Measurements from ENCODE around the gene CEL.
"Not testable (repeated sequence)": the region's sequence is repeated elsewhere in the genome, so short reads cannot be mapped to it uniquely, and the experiment has no call there.

Gene CEL

GRCh38 chr9:133063159-133063499 is 1.3 kb downstream of the CEL start:
- TF ChIP-seq JUND (IDR thresholded peaks at IDR 0.05; ENCODE audit: low read depth), result no peak
- no peak for DNase-seq (ENCODE audit: low read depth in 1 of 2, low spot score in 1 of 2)
- in situ Hi-C loops (cut with HindIII; ENCODE audit: low pct_unique_long_range_greater_than_20kb, low sequenced_read_pairs), result no loop called here

- in situ Hi-C loops (cut with HindIII; ENCODE audit: low pct_unique_long_range_greater_than_20kb, low sequenced_read_pairs), result no loop called here
Measured at GRCh38 chr9:133063500-133064231, 1.9 kb downstream of the CEL start.

GRCh38 chr9:133064241-133065069 is 2.7 kb downstream of the CEL start:
- no peak for DNase-seq (ENCODE audit: low read depth in 1 of 2, low spot score in 1 of 2)
- TF ChIP-seq JUND (IDR thresholded peaks at IDR 0.05; ENCODE audit: low read depth), result no peak
- in situ Hi-C loops (cut with HindIII; ENCODE audit: low pct_unique_long_range_greater_than_20kb, low sequenced_read_pairs), result no loop called here

More at GRCh38 chr9:133063500-133064231, 1.9 kb downstream of the CEL start:
- TF ChIP-seq JUND (IDR thresholded peaks at IDR 0.05; ENCODE audit: low read depth), result no peak
- peak in 1 of 2 experiments; percentile 23 for DNase-seq (ENCODE audit: low read depth in 1 of 2, low spot score in 1 of 2)

- in situ Hi-C loops (cut with HindIII; ENCODE audit: low pct_unique_long_range_greater_than_20kb, low sequenced_read_pairs), result no loop called here
- no peak for DNase-seq (ENCODE audit: low read depth in 1 of 2, low spot score in 1 of 2)
- no peak for TF ChIP-seq JUND (IDR thresholded peaks at IDR 0.05; ENCODE audit: low read depth)
Measured at GRCh38 chr9:133065070-133065388, 3.2 kb downstream of the CEL start.

GRCh38 chr9:133066181-133066983 is 4.6 kb downstream of the CEL start:
- no peak for TF ChIP-seq JUND (IDR thresholded peaks at IDR 0.05; ENCODE audit: low read depth)
- in situ Hi-C loops (cut with HindIII; ENCODE audit: low pct_unique_long_range_greater_than_20kb, low sequenced_read_pairs), result no loop called here
- no peak for DNase-seq (ENCODE audit: low read depth in 1 of 2, low spot score in 1 of 2)

- no peak for TF ChIP-seq JUND (IDR thresholded peaks at IDR 0.05; ENCODE audit: low read depth)
- in situ Hi-C loops (cut with HindIII; ENCODE audit: low pct_unique_long_range_greater_than_20kb, low sequenced_read_pairs), result no loop called here
- no peak for DNase-seq (ENCODE audit: low read depth in 1 of 2, low spot score in 1 of 2)
Measured at GRCh38 chr9:133067006-133067405, 5.2 kb downstream of the CEL start.

GRCh38 chr9:133067813-133068212 is 6.0 kb downstream of the CEL start:
- in situ Hi-C loops (cut with HindIII; ENCODE audit: low pct_unique_long_range_greater_than_20kb, low sequenced_read_pairs), result no loop called here
- no peak for TF ChIP-seq JUND (IDR thresholded peaks at IDR 0.05; ENCODE audit: low read depth)
- DNase-seq (ENCODE audit: low read depth in 1 of 2, low spot score in 1 of 2), result no peak

- in situ Hi-C loops (cut with HindIII; ENCODE audit: low pct_unique_long_range_greater_than_20kb, low sequenced_read_pairs); DNase-seq (ENCODE audit: low read depth in 1 of 2, low spot score in 1 of 2): not testable (repeated sequence)
Measured at GRCh38 chr9:133068431-133068830, 6.7 kb downstream of the CEL start.

- DNase-seq (ENCODE audit: low read depth in 1 of 2, low spot score in 1 of 2); in situ Hi-C loops (cut with HindIII; ENCODE audit: low pct_unique_long_range_greater_than_20kb, low sequenced_read_pairs): not testable (repeated sequence)
Measured at GRCh38 chr9:133070500-133070961, 8.8 kb downstream of the CEL start.

GRCh38 chr9:133070985-133071384 is 9.2 kb downstream of the CEL start:
- in situ Hi-C loops (cut with HindIII; ENCODE audit: low pct_unique_long_range_greater_than_20kb, low sequenced_read_pairs), result not testable (repeated sequence)

GRCh38 chr9:133071484-133072150 is 9.8 kb downstream of the CEL start:
- TF ChIP-seq JUND (IDR thresholded peaks at IDR 0.05; ENCODE audit: low read depth), result no peak
- no peak for DNase-seq (ENCODE audit: low read depth in 1 of 2, low spot score in 1 of 2)
- in situ Hi-C loops (cut with HindIII; ENCODE audit: low pct_unique_long_range_greater_than_20kb, low sequenced_read_pairs), result no loop called here

More at GRCh38 chr9:133070985-133071384, 9.2 kb downstream of the CEL start:
- DNase-seq (ENCODE audit: low read depth in 1 of 2, low spot score in 1 of 2), result not testable (repeated sequence)

- in situ Hi-C loops (cut with HindIII; ENCODE audit: low pct_unique_long_range_greater_than_20kb, low sequenced_read_pairs); DNase-seq (ENCODE audit: low read depth in 1 of 2, low spot score in 1 of 2): not testable (repeated sequence)
Measured at GRCh38 chr9:133072210-133072609, 10.4 kb downstream of the CEL start.
